K562 (cell line): Measurements from ENCODE around the gene L3MBTL3. TPM values are rescaled to one million over a fixed set of nuclear protein-coding genes. Genes with fewer than 3 reads are reported as not detected.

Experiments
- ATAC-seq: fragments of 200-7000 bp; cut with Tn5 transposase; 3 replicates; pipeline ENCODE4 v1.9.1; 2020; ENCODE audit warnings: moderate library complexity
- BruUV-seq: library from RNA; stranded (reverse); fragments of 400-500 nt; replicated peaks from 2 replicates; lab custom pipeline; 2021; lab: Mats Ljungman, UMichigan
- CTCF ChIA-PET: fragments of 300-600 bp; formaldehyde crosslinking; extraction: SDS; loops from one replicate; lab custom pipeline; 2021; ENCODE audit warnings: low intra/inter-chr PET ratio; lab: Yijun Ruan, JAX
- POLR2A ChIA-PET: fragments of 300-600, 350-650 bp; sonication (Branson Sonifier 250); formaldehyde crosslinking; extraction: SDS; loops from one replicate; lab custom pipeline; 2021; ENCODE audit warnings: antibody characterized with exemption, inconsistent platforms; lab: Yijun Ruan, JAX
- DNase-seq, 4 experiments: peaks; one replicate each; pipeline versions ENCODE4 v3.0.0 to v3.0.0-alpha.2; 2011 to 2018; ENCODE audit warnings: low spot score in 3 of 4, mixed read lengths in 3 of 4; ENCODE audit errors: extremely low read depth in 1 of 4
- FAIRE-seq: peaks from 2 replicates; lab custom pipeline; 2011; peaks lifted over from hg19 to GRCh38; lab: Jason Lieb, UNC
- H2AFZ ChIP-seq: 2 replicates; pipeline ENCODE4 v1.6.0; 2011; ENCODE audit warnings: low read depth, low read length, control low read depth, inconsistent platforms
- H3K27ac ChIP-seq: fragments of 200-600 bp; 3 replicates; pipeline ENCODE4 v1.8.0; 2011; ENCODE audit warnings: low read depth, mild to moderate bottlenecking, control low read depth, inconsistent platforms, low read length, moderate library complexity, mixed read lengths; ENCODE audit errors: extremely low read depth
- H3K27me3 ChIP-seq, 2 experiments: fragments of 300-600 bp in 1 of 2; 2 replicates in 1 of 2; 3 replicates in 1 of 2; pipeline versions ENCODE4 v1.6.0 to v1.8.0; 2011; ENCODE audit warnings: inconsistent platforms in 2 of 2, low read length in 2 of 2, mild to moderate bottlenecking in 1 of 2, mixed read lengths in 1 of 2, moderate library complexity in 1 of 2; ENCODE audit not compliant: control insufficient read depth in 2 of 2, insufficient read depth in 2 of 2
- H3K36me3 ChIP-seq: fragments of 300-600 bp; 3 replicates; pipeline ENCODE4 v1.8.0; 2011; ENCODE audit warnings: mild to moderate bottlenecking, low read length, inconsistent platforms; ENCODE audit not compliant: control insufficient read depth, insufficient read depth
- H3K4me1 ChIP-seq, 2 experiments: fragments of 200-600 bp in 1 of 2; replicated peaks in 1 of 2; 2 replicates in 1 of 2; 3 replicates in 1 of 2; pipeline versions ENCODE4 v1.5.1 to v1.8.0; 2011; ENCODE audit warnings: inconsistent platforms in 2 of 2, low read length in 2 of 2, mild to moderate bottlenecking in 1 of 2, mixed read lengths in 1 of 2, moderate library complexity in 1 of 2; ENCODE audit not compliant: control insufficient read depth in 2 of 2, insufficient read depth in 2 of 2
- H3K4me2 ChIP-seq: 2 replicates; pipeline ENCODE4 v1.6.1; 2011; ENCODE audit warnings: low read length, control low read depth, inconsistent platforms, mixed read lengths; ENCODE audit not compliant: insufficient read depth
- H3K4me3 ChIP-seq: fragments of 200-600 bp; sonication (generic), shearing (Covaris generic); 2 replicates; pipeline ENCODE4 v1.5.1; 2016; ENCODE audit warnings: control low read depth, inconsistent platforms
- H3K79me2 ChIP-seq: fragments of 200-600 bp; 3 replicates; pipeline ENCODE4 v1.8.0; 2011; ENCODE audit warnings: low read length, inconsistent platforms; ENCODE audit not compliant: control insufficient read depth, insufficient read depth
- H3K9ac ChIP-seq, 2 experiments: 2 replicates each; pipeline versions ENCODE4 v1.6.0 to v1.6.1; 2011; ENCODE audit warnings: low read depth in 2 of 2, low read length in 2 of 2, control low read depth in 1 of 2, inconsistent platforms in 1 of 2, mild to moderate bottlenecking in 1 of 2, mixed read lengths in 1 of 2; ENCODE audit not compliant: insufficient read depth in 1 of 2
- H3K9me1 ChIP-seq: one replicate; pipeline ENCODE4 v1.6.0; 2011; ENCODE audit warnings: inconsistent platforms, mild to moderate bottlenecking, low read length, moderate library complexity; ENCODE audit not compliant: control insufficient read depth, insufficient read depth
- H3K9me3 ChIP-seq: replicated peaks from 2 replicates; pipeline ENCODE4 v1.5.1; 2011; ENCODE audit warnings: low read depth, low read length, inconsistent platforms; ENCODE audit not compliant: control insufficient read depth, insufficient read depth
- H4K20me1 ChIP-seq: replicated peaks from 2 replicates; pipeline ENCODE4 v1.6.1; 2011; ENCODE audit warnings: low read length, inconsistent platforms, mixed read lengths; ENCODE audit not compliant: control insufficient read depth, insufficient read depth
- ARID3B ChIP-seq: fragments of 250-450 bp; sonication (Bioruptor Pico); IDR thresholded peaks from 2 replicates; pipeline ENCODE4 v1.4.0; 2020; ENCODE audit warnings: borderline replicate concordance
- C11orf30 ChIP-seq: fragments of 450-650 bp; IDR thresholded peaks from 2 replicates; pipeline ENCODE4 v1.6.1; 2016; ENCODE audit warnings: low read depth, mild to moderate bottlenecking
- MAFF ChIP-seq: IDR thresholded peaks from 2 replicates; pipeline ENCODE4 v1.6.1; 2012; ENCODE audit warnings: low read length, improper control_type of control experiment
- MAFG ChIP-seq: fragments of 450-650 bp; conservative IDR thresholded peaks from 2 replicates; pipeline ENCODE4 v1.6.1; 2016; ENCODE audit warnings: missing genetic modification characterization, missing compliant biosample characterization
- MAFK ChIP-seq: IDR thresholded peaks from 2 replicates; pipeline ENCODE4 v1.6.1; 2011; ENCODE audit warnings: low read length, improper control_type of control experiment
- ZKSCAN8 ChIP-seq: fragments of 200-800 bp; sonication (Bioruptor generic); IDR thresholded peaks from 2 replicates; pipeline ENCODE4 v1.6.1; 2016; ENCODE audit warnings: missing genetic modification characterization, missing compliant biosample characterization
- ZNF280A ChIP-seq: fragments of 450-650 bp; IDR thresholded peaks from 2 replicates; pipeline ENCODE4 v1.6.1; 2018; ENCODE audit warnings: mild to moderate bottlenecking, low read depth; ENCODE audit not compliant: partially characterized antibody
- ZNF316 ChIP-seq: fragments of 450-650 bp; IDR thresholded peaks from 2 replicates; pipeline ENCODE4 v1.6.1; 2016
- in situ Hi-C: fragments of 300-500 bp; cut with MboI; formaldehyde crosslinking; loops from 4 replicates; pipeline ENCODE4 v1.15.0; 2018; ENCODE audit warnings: inconsistent platforms, mixed read lengths
- intact Hi-C: fragments of 100-400 bp; cut with micrococcal nuclease; formaldehyde crosslinking; loops from 2 replicates; pipeline ENCODE4 v1.14.2; 2022
- polyA plus RNA-seq, 8 experiments: library from polyadenylated mRNA; depleted of rRNA in 4 of 8; stranded (reverse) in 5 of 8; unstranded in 3 of 8; fragments of >200 nt; fragmentation: Nextera tagmentation in 2 of 8; fragmentation: Illumina TruSeq in 1 of 8; extraction: Ambion mirVana in 2 of 8; extraction: Trizol in 1 of 8; gene quantifications; 2 replicates each; pipeline versions ENCODE4 v1.2.1 to v1.2.3, GENCODE V29; 2011 to 2014; ENCODE audit warnings: inconsistent platforms in 1 of 8, missing spikeins in 1 of 8
- total RNA-seq, 7 experiments: library from RNA; depleted of rRNA in 6 of 7; stranded (reverse); fragments of >200 nt in 6 of 7; fragmentation: Illumina TruSeq in 2 of 7; extraction: Trizol in 2 of 7; gene quantifications; 2 replicates each; pipeline versions ENCODE4 v1.2.1 to v1.2.3, GENCODE V29; 2011 to 2021; ENCODE audit warnings: low replicate concordance in 1 of 7

Gene L3MBTL3
- total and polyA plus RNA-seq, 9 of the 15 experiments (the other 6 are each of a cell fraction or from before 2014, with no cell fraction given), result 0.83 to 6.9 (median 5.4) TPM

- POLR2A ChIA-PET, result no interaction called here
- H3K27ac ChIP-seq, result no peak overlapping the region
- ATAC-seq, result no peak
- H2AFZ ChIP-seq, result no peak overlapping the region
- H3K4me3 ChIP-seq, result no peak overlapping the region
- no peaks in the 10 kb centered on the region for H4K20me1 ChIP-seq
- H3K79me2 ChIP-seq, result no peaks in the 10 kb centered on the region
- TF ChIP-seq MAFG (tag) (peak; percentile 67), ZNF280A (no peak), ZKSCAN8 (CRISPR knock-in tag) (no peak), C11orf30 (peak; percentile 77), MAFK (peak; percentile 79), MAFF (peak; percentile 77), ZNF316 (peak; percentile 89), ARID3B (CRISPR knock-in tag) (no peak)
- TF ChIP-seq, all 486 proteins: peak for 5
- no TSS peak for BruUV-seq
- H3K36me3 ChIP-seq, result no peaks in the 10 kb centered on the region
- intact Hi-C loops, result no loop called here
- H3K9ac ChIP-seq, result no peak overlapping the region
- H3K9me3 ChIP-seq, result no peaks in the 10 kb centered on the region
- CTCF ChIA-PET, result no interaction called here
- in situ Hi-C loops, result no loop called here
- H3K4me2 ChIP-seq, result no peak overlapping the region
- H3K4me1 ChIP-seq, result no peaks in the 10 kb centered on the region
- H3K9me1 ChIP-seq, result no peaks in the 10 kb centered on the region
- no peak for DNase-seq
- FAIRE-seq, result no peak
- no peaks in the 10 kb centered on the region for H3K27me3 ChIP-seq
Measured at GRCh38 chr6:130090796-130091195, 72.4 kb downstream of the L3MBTL3 start.
